Dermis microvascular lymphatic vessel endothelial cell (primary cell): ENCODE results near the gene QRICH2. TPM values are rescaled to one million over a fixed set of nuclear protein-coding genes. Genes with fewer than 3 reads are reported as not detected.
"Not testable (repeated sequence)": the region's sequence is repeated elsewhere in the genome, so short reads cannot be mapped to it uniquely, and the experiment has no call there.

Experiments
- DNase-seq, 2 donors: peaks; one replicate each; pipeline versions ENCODE4 v3.0.0 to v3.0.0-alpha.2; 2010; ENCODE audit warnings: low read depth in 2 of 2
- total RNA-seq: library from RNA; depleted of rRNA; stranded (reverse); fragments of >200 nt; gene quantifications from 2 replicates; pipeline ENCODE4 v1.2.1, GENCODE V29; 2014

Gene QRICH2
- total RNA-seq, 1 donor from 2014 or later, result 5.6 TPM

DNA sequence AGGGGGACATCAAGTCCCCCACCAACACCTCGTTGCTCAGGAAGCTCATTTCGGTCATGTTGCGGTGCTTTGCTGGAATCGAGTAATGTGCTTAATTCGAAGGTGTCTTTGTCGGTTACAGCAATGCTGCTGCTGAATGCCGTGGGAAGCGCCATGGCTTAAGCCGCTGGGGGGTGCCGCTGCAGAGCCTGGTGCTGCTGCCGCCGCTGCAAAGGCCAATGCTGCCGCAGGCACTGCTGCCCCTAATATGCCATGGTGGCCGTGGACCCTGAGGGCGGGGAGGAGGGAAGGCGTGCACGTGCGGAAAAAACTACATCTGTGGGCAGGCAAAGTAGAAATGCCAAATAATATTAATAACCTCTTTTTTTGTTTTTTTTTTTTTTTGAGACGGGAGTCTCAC, 81.3 kb downstream of the QRICH2 start:
- DNase-seq, result not testable (repeated sequence)

DNA sequence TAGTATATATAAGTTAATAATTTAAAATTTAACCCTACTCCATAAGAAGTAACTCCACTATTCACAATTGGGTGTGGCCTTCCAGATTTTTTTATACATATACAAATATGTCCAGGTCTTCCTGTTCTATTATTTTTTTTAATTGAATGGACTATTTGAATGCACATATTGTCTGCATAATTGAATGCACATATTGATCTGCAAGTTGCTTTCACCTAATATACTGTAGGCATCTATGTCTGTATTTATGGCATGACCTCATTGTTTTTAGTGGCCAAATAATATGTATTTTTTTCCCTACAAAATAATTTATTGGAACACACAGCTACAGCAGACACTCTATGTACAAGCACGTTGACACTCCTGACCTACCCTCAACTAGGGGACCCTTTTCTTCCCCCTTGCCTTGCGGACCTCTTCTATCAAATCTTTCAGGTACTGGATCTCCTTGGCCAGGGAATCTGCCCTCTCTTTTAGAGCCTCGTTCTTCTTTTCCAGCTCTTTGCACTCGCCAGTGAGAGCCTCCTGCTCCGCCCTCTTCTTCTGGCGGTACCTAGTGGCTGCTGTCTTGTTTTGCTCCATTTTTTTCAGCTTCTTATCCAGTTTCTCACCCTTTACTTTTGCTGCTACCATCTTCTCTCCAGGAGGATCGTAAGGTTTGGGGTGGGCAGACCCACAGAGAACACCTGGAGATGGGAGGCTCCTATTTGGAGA, 82.5 kb downstream of the QRICH2 start:
- not testable (repeated sequence) for DNase-seq

Other genes starting within 250 kb of the QRICH2 start
- 22.6 and 28.7 TPM in 2 replicates for gene SRP68, start 235.8 kb downstream of the QRICH2 start, total RNA-seq
- under 0.01 TPM in 2 replicates for gene GALR2, start 233.5 kb downstream of the QRICH2 start, total RNA-seq
- gene ZACN, start 229.1 kb downstream of the QRICH2 start, total RNA-seq, result not detected in 2 replicates
- 58.8 and 89.9 TPM in 2 replicates for gene EXOC7, start 204.5 kb downstream of the QRICH2 start, total RNA-seq
- gene FOXJ1, start 167.0 kb downstream of the QRICH2 start, total RNA-seq, result not detected in 2 replicates
- gene RNF157, start 67.8 kb downstream of the QRICH2 start, total RNA-seq, result 0.26 and 0.63 TPM in 2 replicates
- 6.8 and 7.8 TPM in 2 replicates for gene UBALD2, start 42.9 kb downstream of the QRICH2 start, total RNA-seq
- 71.8 and 129 TPM in 2 replicates for gene PRPSAP1, start 45.6 kb upstream of the QRICH2 start, total RNA-seq
- 196 and 380 TPM in 2 replicates for gene SPHK1, start 76.3 kb upstream of the QRICH2 start, total RNA-seq
- gene UBE2O, start 144.9 kb upstream of the QRICH2 start, total RNA-seq, result 12.7 and 17.3 TPM in 2 replicates
- not detected in 2 replicates for gene AANAT, start 159.3 kb upstream of the QRICH2 start, total RNA-seq
- gene RHBDF2, start 193.1 kb upstream of the QRICH2 start, total RNA-seq, result 11.7 and 17.3 TPM in 2 replicates
- 1.8 and 2.5 TPM in 2 replicates for gene CYGB, start 229.4 kb upstream of the QRICH2 start, total RNA-seq
- gene PRCD, start 231.8 kb upstream of the QRICH2 start, total RNA-seq, result 0.39 and 0.89 TPM in 2 replicates